Measurements from ENCODE around the gene LENG9. TPM values are rescaled to one million over a fixed set of nuclear protein-coding genes. Genes with fewer than 3 reads are reported as not detected.
A peak's percentile ranks its signal among the peaks of the same experiment; 100 is the strongest.

LENG9 gene
- total RNA-seq, 1 experiment from 2014 or later: 5.0 TPM

- H3K27me3 ChIP-seq (ENCODE audit: low read length): no peaks in the 10 kb centered on the region
- DNase-seq: no peak
- no peaks in the 10 kb centered on the region for H3K9me2 ChIP-seq (replicated peaks; ENCODE audit: insufficient read depth, low read length)
- no peaks in the 10 kb centered on the region for H3K79me2 ChIP-seq (ENCODE audit: low read length)
- H3K36me3 ChIP-seq (ENCODE audit: insufficient read depth, low read length): no peaks in the 10 kb centered on the region
- H3K9me3 ChIP-seq (ENCODE audit: low read length): no peaks in the 10 kb centered on the region
- H3K27ac ChIP-seq (ENCODE audit: low read length): no peak overlapping the region
- H3K4me3 ChIP-seq (ENCODE audit: low read length): no peak overlapping the region
- no peak overlapping the region for H2AFZ ChIP-seq (ENCODE audit: low read length)
- H4K20me1 ChIP-seq (ENCODE audit: insufficient read depth, low read depth, low read length): no peaks in the 10 kb centered on the region
- no peaks in the 10 kb centered on the region for H3K4me1 ChIP-seq (ENCODE audit: low read length)
- no peak overlapping the region for H3K9ac ChIP-seq (ENCODE audit: low read length)
- no peak overlapping the region for H3K4me2 ChIP-seq (ENCODE audit: low read depth, low read length, poor library complexity, severe bottlenecking)
These were observed 22.3 kb upstream of the LENG9 start for GRCh38 chr19:54485851-54486250.

GRCh38 chr19:54484451-54484850, 20.9 kb upstream of the LENG9 start:
- H4K20me1 ChIP-seq (ENCODE audit: insufficient read depth, low read depth, low read length): no peaks in the 10 kb centered on the region
- no peak for DNase-seq
- no peak overlapping the region for H3K4me2 ChIP-seq (ENCODE audit: low read depth, low read length, poor library complexity, severe bottlenecking)
- H3K9ac ChIP-seq (ENCODE audit: low read length): no peak overlapping the region
- H3K79me2 ChIP-seq (ENCODE audit: low read length): no peaks in the 10 kb centered on the region
- no peaks in the 10 kb centered on the region for H3K9me3 ChIP-seq (ENCODE audit: low read length)
- no peak overlapping the region for H2AFZ ChIP-seq (ENCODE audit: low read length)
- H3K27me3 ChIP-seq (ENCODE audit: low read length): no peaks in the 10 kb centered on the region
- no peaks in the 10 kb centered on the region for H3K4me1 ChIP-seq (ENCODE audit: low read length)
- H3K9me2 ChIP-seq (replicated peaks; ENCODE audit: insufficient read depth, low read length): no peaks in the 10 kb centered on the region
- H3K36me3 ChIP-seq (ENCODE audit: insufficient read depth, low read length): no peaks in the 10 kb centered on the region
- H3K4me3 ChIP-seq (ENCODE audit: low read length): no peak overlapping the region
- no peak overlapping the region for H3K27ac ChIP-seq (ENCODE audit: low read length)

GRCh38 chr19:54482889-54483288, 19.3 kb upstream of the LENG9 start:
- no peaks in the 10 kb centered on the region for H3K9me2 ChIP-seq (replicated peaks; ENCODE audit: insufficient read depth, low read length)
- no peaks in the 10 kb centered on the region for H3K79me2 ChIP-seq (ENCODE audit: low read length)
- no peak for DNase-seq
- no peaks in the 10 kb centered on the region for H3K36me3 ChIP-seq (ENCODE audit: insufficient read depth, low read length)
- H3K27ac ChIP-seq (ENCODE audit: low read length): no peak overlapping the region
- H3K9me3 ChIP-seq (ENCODE audit: low read length): no peaks in the 10 kb centered on the region
- no peak overlapping the region for H3K4me3 ChIP-seq (ENCODE audit: low read length)
- H3K4me1 ChIP-seq (ENCODE audit: low read length): no peaks in the 10 kb centered on the region
- no peak overlapping the region for H3K9ac ChIP-seq (ENCODE audit: low read length)
- no peak overlapping the region for H2AFZ ChIP-seq (ENCODE audit: low read length)
- no peaks in the 10 kb centered on the region for H4K20me1 ChIP-seq (ENCODE audit: insufficient read depth, low read depth, low read length)
- H3K4me2 ChIP-seq (ENCODE audit: low read depth, low read length, poor library complexity, severe bottlenecking): no peak overlapping the region
- H3K27me3 ChIP-seq (ENCODE audit: low read length): no peaks in the 10 kb centered on the region

GRCh38 chr19:54481326-54481930, 17.9 kb upstream of the LENG9 start:
- DNase-seq: peak; percentile 83
- H3K9ac ChIP-seq (ENCODE audit: low read length): no peak overlapping the region
- no peak overlapping the region for H3K4me3 ChIP-seq (ENCODE audit: low read length)
- H3K4me1 ChIP-seq (ENCODE audit: low read length): no peaks in the 10 kb centered on the region
- no peak overlapping the region for H2AFZ ChIP-seq (ENCODE audit: low read length)
- H3K4me2 ChIP-seq (ENCODE audit: low read depth, low read length, poor library complexity, severe bottlenecking): no peak overlapping the region
- H3K9me2 ChIP-seq (replicated peaks; ENCODE audit: insufficient read depth, low read length): no peaks in the 10 kb centered on the region
- H3K27me3 ChIP-seq (ENCODE audit: low read length): no peaks in the 10 kb centered on the region
- H3K36me3 ChIP-seq (ENCODE audit: insufficient read depth, low read length): no peaks in the 10 kb centered on the region
- no peaks in the 10 kb centered on the region for H3K79me2 ChIP-seq (ENCODE audit: low read length)
- no peaks in the 10 kb centered on the region for H3K9me3 ChIP-seq (ENCODE audit: low read length)
- H3K27ac ChIP-seq (ENCODE audit: low read length): no peak overlapping the region
- no peaks in the 10 kb centered on the region for H4K20me1 ChIP-seq (ENCODE audit: insufficient read depth, low read depth, low read length)

GRCh38 chr19:54480051-54480450, 16.5 kb upstream of the LENG9 start:
- Histone ChIP-seq H3K4me2 (ENCODE audit: low read depth, low read length, poor library complexity, severe bottlenecking) (no peak overlapping the region), H3K36me3 (ENCODE audit: insufficient read depth, low read length) (no peaks in the 10 kb centered on the region), H4K20me1 (ENCODE audit: insufficient read depth, low read depth, low read length) (no peaks in the 10 kb centered on the region), H3K4me1 (ENCODE audit: low read length) (no peaks in the 10 kb centered on the region), H3K4me3 (ENCODE audit: low read length) (no peak overlapping the region), H3K9ac (ENCODE audit: low read length) (no peak overlapping the region), H3K79me2 (ENCODE audit: low read length) (no peaks in the 10 kb centered on the region), H3K9me3 (ENCODE audit: low read length) (no peaks in the 10 kb centered on the region), H2AFZ (ENCODE audit: low read length) (no peak overlapping the region), H3K27ac (ENCODE audit: low read length) (no peak overlapping the region), H3K9me2 (replicated peaks; ENCODE audit: insufficient read depth, low read length) (no peaks in the 10 kb centered on the region), H3K27me3 (ENCODE audit: low read length) (no peaks in the 10 kb centered on the region)
- no peak for DNase-seq

GRCh38 chr19:54478677-54479266, 15.2 kb upstream of the LENG9 start:
- Histone ChIP-seq H3K79me2 (ENCODE audit: low read length) (no peaks in the 10 kb centered on the region), H3K9me2 (replicated peaks; ENCODE audit: insufficient read depth, low read length) (no peaks in the 10 kb centered on the region), H3K27me3 (ENCODE audit: low read length) (no peaks in the 10 kb centered on the region), H4K20me1 (ENCODE audit: insufficient read depth, low read depth, low read length) (no peaks in the 10 kb centered on the region), H3K9ac (ENCODE audit: low read length) (no peak overlapping the region), H3K4me1 (ENCODE audit: low read length) (no peaks in the 10 kb centered on the region), H3K27ac (ENCODE audit: low read length) (no peak overlapping the region), H3K9me3 (ENCODE audit: low read length) (no peaks in the 10 kb centered on the region), H3K4me3 (ENCODE audit: low read length) (no peak overlapping the region), H3K4me2 (ENCODE audit: low read depth, low read length, poor library complexity, severe bottlenecking) (no peak overlapping the region), H2AFZ (ENCODE audit: low read length) (no peak overlapping the region), H3K36me3 (ENCODE audit: insufficient read depth, low read length) (no peaks in the 10 kb centered on the region)
- DNase-seq: peak; percentile 82

- no peaks in the 10 kb centered on the region for H3K4me1 ChIP-seq (ENCODE audit: low read length)
- H3K4me3 ChIP-seq (ENCODE audit: low read length): no peak overlapping the region
- H2AFZ ChIP-seq (ENCODE audit: low read length): no peak overlapping the region
- H3K9me3 ChIP-seq (ENCODE audit: low read length): no peaks in the 10 kb centered on the region
- no peaks in the 10 kb centered on the region for H4K20me1 ChIP-seq (ENCODE audit: insufficient read depth, low read depth, low read length)
- no peak for DNase-seq
- no peaks in the 10 kb centered on the region for H3K79me2 ChIP-seq (ENCODE audit: low read length)
- no peaks in the 10 kb centered on the region for H3K9me2 ChIP-seq (replicated peaks; ENCODE audit: insufficient read depth, low read length)
- no peak overlapping the region for H3K9ac ChIP-seq (ENCODE audit: low read length)
- no peak overlapping the region for H3K4me2 ChIP-seq (ENCODE audit: low read depth, low read length, poor library complexity, severe bottlenecking)
- no peaks in the 10 kb centered on the region for H3K36me3 ChIP-seq (ENCODE audit: insufficient read depth, low read length)
- no peaks in the 10 kb centered on the region for H3K27me3 ChIP-seq (ENCODE audit: low read length)
- H3K27ac ChIP-seq (ENCODE audit: low read length): no peak overlapping the region
These were observed 14.1 kb upstream of the LENG9 start for GRCh38 chr19:54477650-54478049.

- Histone ChIP-seq H3K27ac (ENCODE audit: low read length) (no peak overlapping the region), H3K79me2 (ENCODE audit: low read length) (no peaks in the 10 kb centered on the region), H3K27me3 (ENCODE audit: low read length) (no peaks in the 10 kb centered on the region), H3K9me2 (replicated peaks; ENCODE audit: insufficient read depth, low read length) (no peaks in the 10 kb centered on the region), H3K9ac (ENCODE audit: low read length) (no peak overlapping the region), H4K20me1 (ENCODE audit: insufficient read depth, low read depth, low read length) (no peaks in the 10 kb centered on the region), H2AFZ (ENCODE audit: low read length) (no peak overlapping the region), H3K36me3 (ENCODE audit: insufficient read depth, low read length) (no peaks in the 10 kb centered on the region), H3K4me2 (ENCODE audit: low read depth, low read length, poor library complexity, severe bottlenecking) (no peak overlapping the region), H3K4me3 (ENCODE audit: low read length) (no peak overlapping the region), H3K9me3 (ENCODE audit: low read length) (no peaks in the 10 kb centered on the region), H3K4me1 (ENCODE audit: low read length) (no peaks in the 10 kb centered on the region)
- DNase-seq: no peak
These were observed 12.1 kb upstream of the LENG9 start for GRCh38 chr19:54475706-54476105.
